AG04450 (cell line): ENCODE measurements around the gene STK4. TPM values are rescaled to one million over a fixed set of nuclear protein-coding genes. Genes with fewer than 3 reads are reported as not detected.

ENCODE experiments used
- CTCF ChIA-PET: fragments of 300-600, 350-600 bp; formaldehyde crosslinking; extraction: SDS; loops from one replicate; lab custom pipeline; 2022; ENCODE audit warnings: antibody characterized with exemption, inconsistent platforms; lab: Charles Lee
- POLR2A ChIA-PET: fragments of 350-600 bp; formaldehyde crosslinking; extraction: SDS; loops from one replicate; lab custom pipeline; 2021; ENCODE audit warnings: antibody characterized with exemption, inconsistent platforms; lab: Yijun Ruan, JAX
- DNase-seq: peaks from one replicate; pipeline ENCODE4 v3.0.0-alpha.2; 2011; ENCODE audit warnings: low read depth, low spot score
- H3K27ac ChIP-seq: one replicate; pipeline ENCODE4 v1.5.1; 2012; ENCODE audit warnings: low read depth, low read length, control low read depth
- H3K27me3 ChIP-seq: one replicate; pipeline ENCODE4 v1.6.0; 2012; ENCODE audit warnings: low read length; ENCODE audit not compliant: control insufficient read depth, insufficient read depth
- H3K4me3 ChIP-seq: 2 replicates; pipeline ENCODE4 v1.5.1; 2011; ENCODE audit warnings: mild to moderate bottlenecking, low read depth, low read length, control low read depth
- H3K9me3 ChIP-seq: 2 replicates; pipeline ENCODE4 v1.5.1; 2012; ENCODE audit warnings: low read length; ENCODE audit not compliant: control insufficient read depth, insufficient read depth
- CTCF ChIP-seq: IDR thresholded peaks from 2 replicates; pipeline ENCODE4 v1.5.1; 2011; ENCODE audit warnings: low read depth, low read length, control low read depth, inconsistent platforms
- polyA plus RNA-seq: library from polyadenylated mRNA; depleted of rRNA; stranded (reverse); fragments of >200 nt; gene quantifications from 2 replicates; pipeline ENCODE4 v1.2.3, GENCODE V29; 2011

Gene STK4
- polyA plus RNA-seq, 1 experiment: 25.1 TPM

DNA sequence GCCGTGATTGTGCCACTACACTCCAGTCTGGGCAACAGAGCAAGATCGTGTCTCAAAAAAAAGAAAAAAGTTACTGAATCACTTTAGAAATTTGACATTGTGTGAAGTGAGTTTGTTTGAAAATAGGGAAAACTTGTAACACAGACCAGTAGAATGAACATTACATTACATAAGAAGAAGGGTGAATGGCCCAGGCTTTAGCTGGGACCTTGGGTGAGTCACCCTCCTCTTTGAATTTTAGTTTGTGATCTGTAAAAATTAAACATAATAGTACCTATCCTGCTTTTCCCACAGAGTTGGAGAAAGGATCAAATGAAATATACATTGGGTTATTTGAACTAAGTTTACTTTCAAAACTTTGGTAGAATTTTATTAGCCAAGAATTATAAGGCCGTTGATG, 78.3 kb downstream of the STK4 start:
- POLR2A ChIA-PET: interaction anchor here (0.9 to 1.1 kb wide), 2 partner anchors 16 to 47 kb away, joined by 3 read pairs; no protein-coding TSS in a partner anchor
- DNase-seq: no peak
- CTCF ChIA-PET: interaction anchor here (0.6 to 12.1 kb wide), 52 partner anchors 9 to 732 kb away, joined by 3 to 275 read pairs (median 6); no protein-coding TSS in a partner anchor
- Histone ChIP-seq H3K27me3 (no peaks in the 10 kb centered on the region), H3K9me3 (no peaks in the 10 kb centered on the region), H3K4me3 (no peak overlapping the region), H3K27ac (no peak overlapping the region)
- TF ChIP-seq CTCF: no peak

DNA sequence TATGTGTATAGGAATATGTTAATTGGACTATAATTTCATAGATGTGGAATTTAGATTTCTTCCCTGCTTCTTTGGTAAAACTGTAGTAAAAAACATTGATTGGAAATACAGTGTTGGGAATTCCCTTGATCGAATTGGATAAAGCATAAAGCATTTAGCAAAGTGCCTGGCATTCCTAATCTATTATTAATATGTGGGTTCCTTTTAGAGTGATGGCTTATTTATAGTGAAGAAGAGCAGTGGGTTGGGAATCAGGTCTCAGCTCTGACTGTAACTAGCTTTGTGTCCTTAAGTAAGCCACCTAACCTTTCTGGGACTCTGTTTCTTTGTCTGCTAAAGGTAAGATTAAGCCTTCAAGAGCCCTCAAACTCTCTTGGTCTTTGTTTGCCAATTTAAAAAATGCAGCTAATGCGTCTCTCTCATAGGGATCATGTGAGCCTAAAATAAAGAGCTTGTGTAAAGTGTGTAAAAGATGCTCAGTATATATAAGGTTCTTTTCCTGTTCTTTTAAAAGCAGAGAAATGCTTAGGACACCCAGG, 81.3 kb downstream of the STK4 start:
- Histone ChIP-seq H3K4me3 (no peak overlapping the region), H3K9me3 (no peaks in the 10 kb centered on the region), H3K27ac (no peak overlapping the region), H3K27me3 (no peaks in the 10 kb centered on the region)
- no peak for TF ChIP-seq CTCF
- no peak for DNase-seq
- ChIA-PET CTCF (interaction anchor here (0.6 to 12.1 kb wide), 3 partner anchors 35 to 243 kb away, joined by 3 to 275 read pairs (median 8); no protein-coding TSS in a partner anchor), POLR2A (no interaction called here)

DNA sequence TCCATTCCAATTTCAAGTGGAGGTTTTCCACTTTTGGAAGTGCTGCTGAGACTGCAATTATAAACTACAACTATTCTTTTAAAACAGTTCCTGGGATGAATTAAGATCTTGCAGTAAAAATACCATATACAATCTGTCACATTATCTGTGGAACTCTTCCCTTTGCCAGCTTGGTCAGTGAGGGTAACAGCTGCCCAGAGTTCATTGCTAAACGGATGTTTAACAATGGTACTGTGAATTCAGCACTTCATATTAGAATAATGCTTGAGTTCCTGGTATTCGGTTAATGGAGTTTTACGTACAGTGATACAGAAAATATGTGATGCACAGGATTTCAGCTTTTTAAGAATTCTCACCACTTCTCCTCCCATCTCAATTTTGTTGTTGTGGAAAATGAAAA, 83.1 kb downstream of the STK4 start:
- POLR2A ChIA-PET: no interaction called here
- no peak for DNase-seq
- no peaks in the 10 kb centered on the region for H3K9me3 ChIP-seq
- TF ChIP-seq CTCF: no peak
- H3K27me3 ChIP-seq: no peaks in the 10 kb centered on the region
- H3K27ac ChIP-seq: no peak overlapping the region
- H3K4me3 ChIP-seq: no peak overlapping the region
- CTCF ChIA-PET: interaction anchor here (0.6 to 7.4 kb wide), 8 partner anchors 7 to 245 kb away, joined by 3 to 69 read pairs (median 9); no protein-coding TSS in a partner anchor

DNA sequence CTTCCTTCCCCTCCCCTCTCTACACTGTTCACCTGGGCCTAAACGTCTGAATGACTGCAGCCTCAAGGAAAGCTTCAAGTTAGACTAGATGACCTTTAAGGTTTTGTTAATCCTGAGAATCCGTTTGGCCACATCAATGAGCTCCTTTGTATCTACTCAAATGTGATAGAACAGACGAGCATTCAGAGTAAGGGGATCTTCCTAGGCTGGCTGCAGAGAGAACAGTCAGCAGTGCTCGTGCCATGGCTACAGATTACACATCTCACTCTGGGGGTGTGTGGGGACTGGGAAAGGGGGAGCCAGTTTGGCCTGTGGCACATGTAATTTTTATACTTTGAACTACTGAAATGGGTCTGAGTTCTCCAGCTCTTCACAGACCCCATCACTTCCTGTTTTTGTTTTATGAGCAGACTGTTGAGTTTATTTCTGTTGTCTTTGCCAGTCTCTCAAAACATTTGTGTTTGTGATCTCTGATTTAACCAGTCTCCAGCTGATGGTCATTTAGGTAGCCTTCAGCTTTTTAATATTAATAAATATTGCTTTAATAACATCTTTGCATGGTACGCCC, 83.7 kb downstream of the STK4 start:
- Histone ChIP-seq H3K4me3 (no peak overlapping the region), H3K27ac (no peak overlapping the region), H3K9me3 (no peaks in the 10 kb centered on the region), H3K27me3 (no peaks in the 10 kb centered on the region)
- CTCF ChIA-PET: interaction anchor here (0.5 to 7.4 kb wide), 9 partner anchors 7 to 315 kb away, joined by 3 to 69 read pairs (median 5); no protein-coding TSS in a partner anchor
- no peak for DNase-seq
- TF ChIP-seq CTCF: no peak
- POLR2A ChIA-PET: interaction anchor here (0.6 kb wide), 1 partner anchor 1227 kb away, joined by 3 read pairs; no protein-coding TSS in a partner anchor
